Glomerular visceral epithelial cell (primary cell): ENCODE results near the gene WDR7.
"Not testable (repeated sequence)": the region's sequence is repeated elsewhere in the genome, so short reads cannot be mapped to it uniquely, and the experiment has no call there.

Source experiments
- DNase-seq: peaks from one replicate; pipeline ENCODE4 v3.0.0-alpha.2; 2016; ENCODE audit errors: extremely low spot score

The WDR7 gene

DNA sequence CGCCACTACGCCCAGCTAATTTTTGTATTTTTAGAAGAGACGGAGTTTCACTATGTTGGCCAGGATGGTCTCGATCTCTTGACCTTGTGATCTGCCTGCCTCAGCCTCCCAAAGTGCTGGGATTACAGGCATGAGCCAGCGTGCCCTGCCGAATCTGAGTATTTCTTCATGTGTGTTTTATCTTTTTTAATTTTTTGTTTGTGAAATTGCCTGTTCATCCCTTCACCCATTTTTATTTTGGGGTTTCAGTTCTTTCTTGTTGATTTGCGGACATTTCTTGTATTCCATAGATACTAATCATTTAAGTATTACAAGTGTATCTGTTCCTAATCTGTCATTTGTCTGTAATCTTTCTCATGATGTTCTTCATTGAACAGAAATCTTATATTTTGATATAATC lies 3.1 kb downstream of the WDR7 start:
- DNase-seq, result not testable (repeated sequence)

DNA sequence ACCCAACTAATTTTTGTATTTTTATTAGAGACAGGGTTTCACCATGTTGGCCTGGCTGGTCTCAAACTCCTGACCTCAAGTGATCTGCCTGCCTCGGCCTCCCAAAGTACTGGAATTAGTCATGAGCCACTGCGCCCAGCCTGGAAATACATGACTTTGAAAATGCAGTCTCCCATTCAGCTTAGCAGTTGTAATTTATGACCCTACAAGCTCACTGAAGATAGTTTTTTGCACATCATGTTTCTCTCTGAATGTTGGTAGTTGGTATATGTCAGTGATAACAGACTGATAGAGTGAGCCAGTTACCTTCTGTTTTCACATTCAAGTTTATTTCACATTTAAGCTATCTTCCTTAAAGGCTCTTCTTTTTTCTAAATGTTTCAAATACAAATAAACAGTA lies 7.1 kb downstream of the WDR7 start:
- no peak for DNase-seq

DNA sequence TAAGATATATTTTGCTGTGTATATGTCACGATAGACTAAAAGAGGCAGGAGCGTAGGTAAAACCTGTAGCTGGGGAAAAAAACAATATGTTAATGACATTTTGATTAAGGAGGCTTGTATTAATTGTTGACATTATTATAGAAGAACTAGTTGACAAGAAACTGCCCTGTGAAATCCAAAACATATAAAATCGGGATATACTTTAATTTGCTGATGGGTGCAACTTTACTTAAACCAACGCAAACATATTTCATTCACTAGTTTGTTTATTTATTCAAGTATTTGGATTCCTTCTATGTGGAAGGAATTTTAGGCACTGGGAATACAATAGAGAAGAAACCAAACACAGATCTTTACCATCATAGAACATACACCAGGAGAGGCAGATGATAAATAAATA lies 8.0 kb downstream of the WDR7 start:
- DNase-seq, result no peak

DNA sequence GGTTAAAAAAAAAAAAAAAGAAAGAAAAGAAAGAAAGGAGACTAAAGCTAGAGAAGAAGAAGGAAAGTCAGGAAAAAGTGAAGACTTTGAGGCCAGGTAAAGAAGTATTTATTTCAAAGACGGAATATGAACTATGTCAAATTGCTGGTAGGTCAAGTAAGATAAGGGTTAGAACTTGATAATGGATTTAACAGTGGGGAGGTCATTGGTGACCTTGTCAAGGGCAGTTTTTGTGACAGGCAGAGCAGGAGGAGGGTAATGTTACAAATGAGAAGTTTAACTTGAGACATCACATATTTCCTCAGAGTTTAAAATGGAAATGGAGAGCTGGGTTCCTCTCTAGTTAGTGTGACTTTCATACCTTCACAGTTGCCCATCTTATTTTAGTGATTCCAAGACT lies 9.5 kb downstream of the WDR7 start:
- no peak for DNase-seq

DNA sequence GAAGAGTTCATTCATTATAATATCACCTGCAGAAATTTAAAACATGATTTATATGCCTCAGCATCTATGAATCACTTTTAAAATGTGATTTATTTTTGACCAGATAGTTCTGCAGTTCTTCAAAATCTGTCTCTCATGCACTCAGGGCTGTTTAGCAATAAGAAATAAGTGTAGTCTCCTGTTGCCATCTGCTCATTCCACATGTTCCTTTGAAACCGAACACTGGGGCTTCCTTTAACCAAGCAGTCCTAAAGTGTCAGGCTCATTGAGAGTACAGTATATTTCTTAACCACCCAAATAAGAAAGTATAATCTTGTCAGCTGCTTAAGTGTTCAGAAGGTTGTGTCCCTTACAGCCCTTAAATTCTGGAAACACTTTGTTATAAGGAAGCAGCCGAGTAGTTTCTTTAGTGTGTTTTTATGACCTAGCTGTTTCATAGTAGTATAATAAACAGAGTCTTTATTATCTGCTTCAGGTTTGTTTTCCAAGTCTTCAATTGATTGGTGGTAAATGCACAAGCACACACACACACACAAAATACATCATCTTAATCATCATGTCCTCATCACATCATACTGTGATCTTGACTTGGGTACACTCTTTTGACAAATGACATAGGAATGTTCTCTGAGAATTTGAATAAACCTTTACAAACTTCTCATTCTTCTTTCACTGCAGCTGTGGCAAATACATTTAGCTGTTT lies 10.4 kb downstream of the WDR7 start:
- DNase-seq, result no peak

DNA sequence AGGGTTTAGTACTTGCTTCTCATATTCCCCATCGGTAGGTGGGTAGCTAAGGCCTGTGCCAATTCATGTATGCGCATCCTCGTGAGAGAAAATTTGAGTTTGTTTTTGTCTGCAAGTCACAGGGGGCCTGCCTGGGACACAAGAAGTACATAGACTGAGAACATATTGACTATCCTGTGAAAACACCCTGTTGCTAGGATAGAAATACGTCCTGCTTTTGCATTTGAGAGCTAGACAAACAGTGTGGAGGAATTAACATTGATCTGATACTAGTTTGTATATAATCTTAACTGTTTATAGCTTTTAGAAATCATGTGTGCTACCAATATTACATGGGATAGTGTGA lies 10.9 kb downstream of the WDR7 start:
- no peak for DNase-seq

DNA sequence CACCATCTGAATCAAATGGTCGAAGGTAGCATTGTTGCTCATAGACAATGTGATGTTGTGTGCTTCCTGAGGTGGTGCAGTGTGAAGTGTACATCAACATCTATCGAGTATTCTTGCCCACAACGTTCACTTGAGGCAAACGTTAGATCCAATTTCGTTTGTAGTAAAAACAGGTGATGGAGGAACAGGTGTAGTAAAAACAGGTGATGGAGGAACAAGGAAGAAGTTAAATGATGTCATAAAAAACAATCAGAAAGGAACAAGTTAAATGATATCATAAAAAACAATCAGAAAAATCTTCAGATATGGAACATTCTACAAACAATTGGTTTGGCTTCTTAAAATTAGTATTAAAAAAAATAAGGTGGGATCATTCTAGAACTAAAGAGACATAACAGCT lies 11.3 kb downstream of the WDR7 start:
- DNase-seq, result no peak

DNA sequence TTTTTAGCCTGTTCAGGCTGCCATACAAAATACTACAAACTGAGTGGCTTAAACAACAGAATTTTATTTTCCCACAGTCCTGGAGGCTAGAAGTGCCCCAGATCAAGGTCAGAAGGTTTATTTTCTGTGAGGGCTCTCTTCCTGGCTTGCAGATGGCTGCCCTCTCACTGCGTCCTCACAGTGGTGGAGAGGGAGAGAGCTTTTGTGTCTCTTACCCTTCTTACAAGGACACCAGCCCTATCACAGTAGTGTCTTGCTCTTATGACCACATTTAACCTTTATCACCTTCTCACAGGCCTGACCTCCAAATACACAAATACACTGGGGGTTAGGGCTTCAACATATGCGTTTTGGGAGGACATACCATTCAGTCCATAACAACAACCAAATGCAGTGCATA lies 11.7 kb downstream of the WDR7 start:
- DNase-seq, result no peak

DNA sequence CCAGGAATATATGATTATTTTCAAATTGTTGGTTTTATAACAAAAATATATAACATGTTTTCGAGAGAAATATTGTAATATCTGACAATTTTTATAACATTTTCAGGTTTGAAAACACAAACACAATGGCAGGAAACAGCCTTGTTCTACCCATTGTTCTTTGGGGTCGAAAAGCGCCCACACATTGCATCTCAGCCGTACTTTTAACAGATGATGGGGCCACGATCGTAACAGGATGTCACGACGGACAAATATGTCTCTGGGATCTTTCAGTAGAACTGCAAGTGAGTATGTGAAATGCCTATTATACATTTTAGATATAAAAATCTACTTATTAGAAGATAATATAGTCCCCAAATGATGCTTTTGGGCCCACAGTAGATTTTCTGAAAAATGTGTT lies 21.2 kb downstream of the WDR7 start:
- DNase-seq, result no peak

DNA sequence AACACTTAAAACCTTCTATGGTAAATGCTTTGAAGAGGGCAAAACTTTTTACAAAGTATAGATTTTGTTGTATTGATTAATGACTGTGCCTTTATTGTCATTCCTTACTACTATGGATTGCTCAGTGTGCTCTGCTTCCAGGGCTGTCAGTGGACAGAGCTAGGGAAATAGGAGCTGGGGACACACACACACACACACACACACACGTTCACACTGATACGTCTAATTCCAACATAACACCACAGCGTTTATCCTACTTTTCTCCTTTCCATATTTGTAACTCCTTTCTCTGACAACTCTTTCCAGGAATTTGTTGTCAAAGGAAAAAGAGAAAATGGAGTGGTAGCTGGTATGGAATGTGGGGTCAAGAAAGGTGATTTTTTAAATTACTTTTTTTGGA lies 21.8 kb downstream of the WDR7 start:
- no peak for DNase-seq

DNA sequence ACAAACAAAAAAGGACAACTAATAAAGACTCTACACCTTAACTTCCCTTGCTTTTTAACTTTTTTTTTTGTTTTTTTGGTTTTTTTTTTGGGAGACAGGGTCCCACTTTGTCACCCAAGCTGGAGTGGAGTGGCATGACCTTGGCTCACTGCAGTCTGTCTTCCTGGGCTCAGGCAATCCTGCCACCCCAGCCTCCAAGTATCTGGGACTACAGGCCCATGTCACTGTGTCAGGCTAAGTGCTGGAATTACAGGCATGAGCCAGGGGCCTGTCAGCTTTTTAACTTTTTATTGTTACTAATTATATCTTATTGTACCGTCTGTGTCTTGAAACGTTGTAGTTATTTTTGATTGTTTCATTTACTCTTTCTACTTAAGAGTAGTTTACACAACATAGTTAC lies 25.5 kb downstream of the WDR7 start:
- DNase-seq, result no peak

DNA sequence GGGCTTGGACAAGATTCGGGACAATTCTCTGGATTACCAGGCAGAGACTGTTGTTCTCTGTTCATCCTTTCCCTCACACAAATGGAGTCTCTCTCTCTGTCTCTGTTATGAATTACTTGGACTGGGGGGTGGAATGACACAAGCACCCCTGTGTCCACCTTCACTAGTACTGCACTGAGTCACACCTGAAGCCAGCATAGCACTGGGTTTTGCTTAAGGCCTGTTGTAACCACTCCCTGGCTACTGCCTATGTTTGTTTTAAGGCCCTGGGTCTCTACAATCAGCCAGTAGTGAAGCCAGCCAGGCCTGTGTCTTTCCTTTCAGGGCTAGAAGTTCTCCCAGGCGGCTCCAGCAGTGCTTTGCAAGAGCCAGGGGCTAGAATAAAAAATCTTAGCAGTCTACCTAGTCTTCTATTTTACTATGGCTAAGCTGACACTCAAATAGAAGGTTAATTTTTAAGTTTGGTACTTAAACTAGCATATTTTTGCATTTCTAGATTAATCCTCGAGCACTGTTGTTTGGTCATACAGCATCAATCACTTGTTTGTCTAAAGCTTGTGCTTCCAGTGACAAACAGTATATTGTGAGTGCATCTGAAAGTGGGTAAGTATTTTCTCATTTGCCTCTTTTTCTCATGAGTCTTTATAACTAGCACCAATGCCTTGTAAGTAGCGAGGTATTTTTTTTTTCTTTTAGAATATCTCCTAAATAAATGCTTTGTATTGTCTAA lies 27.8 kb downstream of the WDR7 start:
- no peak for DNase-seq

DNA sequence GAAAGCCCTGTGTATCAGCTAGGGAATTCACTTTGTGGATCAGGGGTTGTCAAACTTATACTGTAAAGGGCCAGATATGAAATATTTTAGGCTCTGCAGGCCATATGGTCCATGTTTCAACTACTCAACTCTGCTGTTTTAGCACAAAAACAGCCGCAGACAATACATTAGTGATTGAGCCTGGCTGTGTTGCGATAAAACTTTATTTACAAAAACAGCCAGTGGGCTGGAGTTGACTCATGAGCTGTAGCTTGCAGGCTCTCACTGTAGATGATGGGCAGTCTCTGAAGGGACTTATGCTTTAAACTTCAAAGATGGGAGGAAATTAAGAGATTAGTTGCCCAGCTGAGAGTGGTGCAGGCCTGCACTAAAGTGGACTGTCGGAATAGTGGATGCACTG lies 33.1 kb downstream of the WDR7 start:
- DNase-seq, result no peak

DNA sequence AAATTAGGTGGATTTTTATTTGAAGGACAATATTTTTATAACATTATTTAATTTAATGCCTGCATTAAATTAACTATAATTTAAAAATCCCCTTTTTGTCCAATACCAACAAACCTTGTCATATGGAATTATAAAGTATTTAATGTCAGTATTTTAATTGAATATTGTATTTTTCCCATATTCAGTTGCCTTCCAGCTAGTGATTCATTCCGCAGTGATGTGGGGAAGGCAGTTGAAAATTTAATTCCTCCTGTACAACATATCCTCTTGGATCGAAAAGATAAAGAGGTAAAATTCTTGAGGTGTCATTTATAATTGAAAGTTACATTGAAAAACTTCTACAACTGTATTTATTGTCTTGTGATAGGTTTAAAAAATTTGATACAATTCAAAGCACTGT lies 40.4 kb downstream of the WDR7 start:
- DNase-seq, result no peak

DNA sequence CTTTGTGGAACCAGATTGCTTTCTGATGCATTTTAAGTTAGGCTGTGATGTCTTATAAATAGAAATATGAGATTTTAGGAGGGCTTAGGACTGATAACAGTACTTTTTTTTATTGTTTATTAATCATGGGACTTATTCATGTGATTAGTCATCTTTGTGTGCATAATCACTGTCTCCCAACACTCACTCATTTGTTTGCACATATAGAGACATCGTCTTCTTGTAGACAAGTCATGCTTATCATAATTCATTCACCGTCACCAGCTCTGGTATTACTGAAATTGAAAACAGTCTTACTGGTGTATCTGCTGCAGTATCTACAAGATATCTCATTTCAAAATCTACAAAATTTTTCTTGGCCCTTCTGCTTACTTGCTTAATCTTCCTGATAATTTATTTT lies 45.8 kb downstream of the WDR7 start:
- no peak for DNase-seq

DNA sequence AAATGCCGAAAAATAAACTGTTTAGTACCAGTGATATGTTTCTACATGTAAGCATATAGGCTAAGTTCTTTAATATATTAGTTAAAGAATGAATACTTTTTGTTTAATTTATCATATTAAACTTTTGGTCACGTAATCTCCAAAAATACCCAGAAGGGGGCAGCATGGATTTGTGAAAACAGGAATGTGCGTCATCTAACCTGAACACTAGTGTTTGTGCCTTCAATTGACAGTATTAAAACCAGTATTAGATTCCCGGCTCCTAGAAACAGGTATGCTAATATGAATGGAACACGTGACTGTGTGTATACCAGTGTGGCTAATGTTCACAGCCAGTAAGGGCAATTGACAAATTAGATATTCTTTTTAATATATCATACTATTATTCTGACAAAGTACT lies 51.8 kb downstream of the WDR7 start:
- DNase-seq, result peak; percentile 38

DNA sequence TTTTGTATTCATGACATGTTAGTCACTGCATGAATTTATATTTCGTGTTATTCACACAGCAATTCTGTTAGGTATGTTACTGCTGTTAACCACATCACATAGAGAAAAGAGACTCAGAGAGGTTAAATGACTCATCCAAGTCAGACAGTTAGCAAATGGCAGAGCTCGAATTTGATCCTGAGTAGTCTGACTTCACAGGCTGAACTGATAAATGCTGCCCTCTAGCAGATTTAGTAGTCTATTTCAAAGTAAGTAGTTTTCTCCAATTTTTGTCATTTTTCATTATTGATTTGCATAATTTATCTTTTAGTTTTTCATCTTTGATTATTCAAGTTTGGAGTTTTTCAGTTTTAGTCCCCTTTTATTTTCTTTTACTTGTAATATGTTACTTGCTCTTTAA lies 58.3 kb downstream of the WDR7 start:
- peak; percentile 70 for DNase-seq

DNA sequence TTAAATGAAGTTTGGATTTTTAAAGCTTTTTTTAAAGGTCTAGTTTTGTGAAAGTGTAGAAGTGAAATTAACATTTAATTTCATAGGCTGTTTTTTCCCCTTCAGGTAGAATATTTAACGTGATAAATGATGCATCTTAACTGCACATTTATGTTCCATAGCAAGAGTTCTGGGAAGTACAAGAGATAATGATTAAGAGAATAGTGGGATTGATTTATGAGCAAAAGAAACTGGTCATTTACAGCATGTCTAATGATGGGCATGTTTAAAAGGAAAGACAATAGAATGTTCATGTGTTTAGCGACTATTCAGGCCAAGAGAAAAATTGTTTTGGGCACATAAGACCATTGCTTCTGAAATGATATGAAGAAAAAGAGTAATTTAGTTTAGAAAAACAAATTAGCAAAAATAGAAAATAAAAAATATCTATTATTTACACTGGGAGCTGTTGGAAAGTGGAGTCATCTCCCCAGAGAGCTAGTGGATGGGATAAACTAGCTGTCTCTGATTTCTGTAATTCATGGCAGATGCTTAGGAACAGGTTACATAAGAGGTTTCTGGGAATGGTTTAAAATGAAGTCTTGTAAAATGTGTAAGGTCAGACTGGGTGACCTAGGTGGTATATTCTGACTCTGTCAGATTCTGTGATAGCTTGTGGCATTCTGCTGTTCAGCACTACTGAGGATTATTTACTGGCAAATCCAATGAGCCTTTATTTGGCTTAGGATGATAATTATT lies 60.7 kb downstream of the WDR7 start:
- no peak for DNase-seq

DNA sequence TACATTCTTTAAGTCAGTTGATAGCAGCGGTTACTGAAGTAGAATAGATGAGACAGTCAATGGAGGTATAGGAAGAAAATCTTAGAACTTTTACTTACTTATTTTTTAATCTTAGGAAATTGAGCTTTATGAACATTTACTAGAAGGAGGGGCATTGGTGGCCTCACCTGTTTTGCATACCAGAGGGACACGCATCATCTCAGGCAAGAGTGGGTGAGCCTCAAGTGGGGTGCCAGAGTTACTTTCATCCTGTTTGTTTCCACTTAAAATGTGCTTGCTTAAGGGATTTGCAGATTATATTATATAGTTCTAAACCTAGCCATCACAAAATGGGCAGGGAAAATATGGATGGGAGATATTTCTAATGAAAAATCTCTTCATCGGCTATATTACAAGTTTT lies 61.6 kb downstream of the WDR7 start:
- no peak for DNase-seq

DNA sequence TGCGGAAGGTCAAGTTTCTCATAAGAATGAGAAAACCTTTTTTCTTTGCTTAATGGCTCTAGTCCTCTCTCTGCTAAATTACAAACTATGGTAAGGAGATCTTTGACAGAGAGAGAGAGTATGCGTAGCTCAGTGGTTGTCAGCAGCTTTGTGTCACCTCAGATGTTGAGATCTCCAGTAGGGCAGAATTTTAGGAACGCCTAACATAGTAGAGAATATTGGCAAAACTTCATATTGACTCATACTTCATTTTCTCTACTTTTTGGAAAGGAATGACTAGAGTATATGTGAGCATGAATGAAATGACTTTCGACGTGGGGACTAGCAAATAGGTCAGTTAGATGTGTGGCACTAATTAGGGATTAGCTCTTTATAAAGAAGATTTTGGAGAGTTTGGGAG lies 64.0 kb downstream of the WDR7 start:
- no peak for DNase-seq

DNA sequence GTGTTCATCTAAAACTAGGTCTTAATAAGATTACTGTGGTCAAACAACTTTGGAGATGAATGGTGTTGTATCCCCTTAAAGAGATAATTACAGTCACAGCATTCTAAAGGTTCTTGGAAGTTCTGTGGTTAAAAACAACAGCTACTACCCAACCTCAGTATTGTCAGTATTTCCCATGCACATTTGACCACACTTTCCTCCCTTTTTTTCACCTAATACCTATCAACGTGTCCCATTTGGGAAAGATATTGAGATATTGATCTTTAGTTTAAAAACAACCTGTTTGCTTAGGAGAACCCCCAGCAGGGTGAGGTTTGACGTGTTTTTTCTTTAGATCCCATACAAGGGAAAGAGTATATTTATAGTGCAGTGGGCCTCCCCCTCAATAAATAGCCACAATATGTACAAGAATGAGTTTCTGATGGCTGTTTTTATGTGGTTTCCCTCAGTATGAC lies 65.6 kb downstream of the WDR7 start:
- no peak for DNase-seq

DNA sequence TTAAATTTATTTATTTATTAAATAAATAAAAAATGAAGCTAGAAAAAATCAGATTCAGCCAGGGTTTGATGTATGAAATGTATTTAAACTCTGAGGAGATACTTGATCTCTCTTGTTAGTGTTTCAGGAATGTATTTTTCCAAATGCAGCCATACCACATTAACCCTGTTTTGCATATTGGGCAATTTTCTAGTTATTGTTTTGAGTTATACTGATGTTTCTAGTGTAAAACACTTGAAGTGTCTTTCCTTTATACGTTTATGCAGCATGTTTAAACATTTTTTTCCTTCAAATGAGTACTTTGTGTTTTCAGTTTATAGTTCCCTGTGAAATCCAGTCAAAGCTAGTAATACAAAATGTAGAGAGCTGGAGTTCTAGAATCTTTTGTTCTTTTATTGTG lies 69.9 kb downstream of the WDR7 start:
- no peak for DNase-seq

DNA sequence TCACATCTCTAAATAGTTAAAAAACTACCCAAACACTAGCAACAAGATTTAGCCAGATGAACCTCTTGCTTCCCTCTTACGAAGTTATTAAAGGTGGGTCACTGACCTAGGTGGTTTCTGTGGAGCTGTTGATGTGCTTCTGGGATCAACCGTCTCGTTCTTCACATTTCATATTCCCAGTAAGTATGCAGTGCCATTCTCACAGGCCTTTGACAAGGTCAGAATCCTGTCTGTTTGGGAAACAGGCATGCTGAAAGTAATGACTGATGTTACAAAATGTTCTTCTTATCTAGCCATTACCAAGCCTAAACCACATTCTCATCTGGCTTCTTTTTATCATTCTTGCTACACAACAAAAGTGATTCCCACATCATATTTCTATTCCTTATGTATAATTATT lies 70.3 kb downstream of the WDR7 start:
- DNase-seq, result no peak
